IPS DF 6.9 (cell line): ENCODE results near the gene SPRR4.

Source experiments
- DNase-seq: peaks from one replicate; pipeline ENCODE4 v3.0.0-alpha.2; 2013; ENCODE audit warnings: low read depth, low spot score
- H3K27ac ChIP-seq: one replicate; pipeline ENCODE4 v1.5.1; 2013; ENCODE audit warnings: low read length, control low read depth
- H3K27me3 ChIP-seq: 2 replicates; pipeline ENCODE4 v1.6.1; 2013; ENCODE audit warnings: mild to moderate bottlenecking, low read length; ENCODE audit not compliant: control insufficient read depth, insufficient read depth
- H3K36me3 ChIP-seq: 2 replicates; pipeline ENCODE4 v1.6.1; 2013; ENCODE audit warnings: low read length; ENCODE audit not compliant: control insufficient read depth, insufficient read depth
- H3K4me1 ChIP-seq: 2 replicates; pipeline ENCODE4 v1.6.1; 2013; ENCODE audit warnings: low read length; ENCODE audit not compliant: control insufficient read depth, insufficient read depth
- H3K4me3 ChIP-seq: 2 replicates; pipeline ENCODE4 v1.5.1; 2013; ENCODE audit warnings: mild to moderate bottlenecking, low read length
- H3K9me3 ChIP-seq: 2 replicates; pipeline ENCODE4 v1.6.1; 2013; ENCODE audit warnings: low read length, inconsistent platforms; ENCODE audit not compliant: control insufficient read depth, insufficient read depth
- WGBS: extraction: QIAGEN DNeasy Blood & Tissue Kit; methylation state at CpG from one replicate; pipeline ENCODE4 v1.1.7; 2013; ENCODE audit warnings: mixed read lengths, missing lambda C conversion rate; ENCODE audit not compliant: insufficient read length, insufficient coverage; 5-methylcytosine and 5-hydroxymethylcytosine counted together

SPRR4 gene

GRCh38 chr1:152964536-152964935 is 5.9 kb upstream of the SPRR4 start:
- no peaks in the 10 kb centered on the region for H3K4me1 ChIP-seq
- no CpG with 5 or more reads among the region's 1 CpG for WGBS

GRCh38 chr1:152965853-152966252 is 4.6 kb upstream of the SPRR4 start:
- Histone ChIP-seq H3K9me3 (no peaks in the 10 kb centered on the region), H3K36me3 (no peaks in the 10 kb centered on the region), H3K4me3 (no peak overlapping the region), H3K4me1 (no peaks in the 10 kb centered on the region), H3K27ac (no peak overlapping the region), H3K27me3 (no peaks in the 10 kb centered on the region)
- WGBS, result no CpG with 5 or more reads among the region's 4 CpGs
- DNase-seq, result no peak

More at GRCh38 chr1:152964536-152964935, 5.9 kb upstream of the SPRR4 start:
- Histone ChIP-seq H3K4me3 (no peak overlapping the region), H3K27me3 (no peaks in the 10 kb centered on the region), H3K27ac (no peak overlapping the region), H3K36me3 (no peaks in the 10 kb centered on the region), H3K9me3 (no peaks in the 10 kb centered on the region)
- DNase-seq, result no peak

- no peaks in the 10 kb centered on the region for H3K36me3 ChIP-seq
- H3K9me3 ChIP-seq, result no peaks in the 10 kb centered on the region
- DNase-seq, result no peak
- WGBS, result no CpG with 5 or more reads among the region's 7 CpGs
- no peak overlapping the region for H3K27ac ChIP-seq
- no peaks in the 10 kb centered on the region for H3K27me3 ChIP-seq
- no peak overlapping the region for H3K4me3 ChIP-seq
- no peaks in the 10 kb centered on the region for H3K4me1 ChIP-seq
Measured at GRCh38 chr1:152967201-152967600, 3.2 kb upstream of the SPRR4 start.

GRCh38 chr1:152968248-152968647 is 2.2 kb upstream of the SPRR4 start:
- H3K4me3 ChIP-seq, result no peak overlapping the region
- H3K27me3 ChIP-seq, result no peaks in the 10 kb centered on the region
- WGBS, result no CpG with 5 or more reads among the region's 2 CpGs

GRCh38 chr1:152969036-152969435 is 1.4 kb upstream of the SPRR4 start:
- Histone ChIP-seq H3K4me3 (no peak overlapping the region), H3K27me3 (no peaks in the 10 kb centered on the region), H3K9me3 (no peaks in the 10 kb centered on the region), H3K4me1 (no peaks in the 10 kb centered on the region), H3K36me3 (no peaks in the 10 kb centered on the region), H3K27ac (no peak overlapping the region)
- no peak for DNase-seq
- WGBS, result no CpG with 5 or more reads among the region's 2 CpGs

More at GRCh38 chr1:152968248-152968647, 2.2 kb upstream of the SPRR4 start:
- H3K9me3 ChIP-seq, result no peaks in the 10 kb centered on the region
- H3K4me1 ChIP-seq, result no peaks in the 10 kb centered on the region
- H3K27ac ChIP-seq, result no peak overlapping the region
- no peak for DNase-seq
- no peaks in the 10 kb centered on the region for H3K36me3 ChIP-seq

GRCh38 chr1:152972196-152972886 is 1.9 kb downstream of the SPRR4 start:
- Histone ChIP-seq H3K4me1 (no peaks in the 10 kb centered on the region), H3K4me3 (no peak overlapping the region), H3K9me3 (no peaks in the 10 kb centered on the region), H3K27me3 (no peaks in the 10 kb centered on the region), H3K36me3 (no peaks in the 10 kb centered on the region), H3K27ac (no peak overlapping the region)
- no peak for DNase-seq
- no CpG with 5 or more reads among the region's 4 CpGs for WGBS

GRCh38 chr1:152976688-152977087 is 6.2 kb downstream of the SPRR4 start:
- WGBS, result no CpG with 5 or more reads among the region's 1 CpG
- no peak for DNase-seq

GRCh38 chr1:152977614-152978013 is 7.2 kb downstream of the SPRR4 start:
- Histone ChIP-seq H3K36me3 (no peaks in the 10 kb centered on the region), H3K27me3 (no peaks in the 10 kb centered on the region), H3K9me3 (no peaks in the 10 kb centered on the region), H3K27ac (no peak overlapping the region), H3K4me3 (no peak overlapping the region), H3K4me1 (no peaks in the 10 kb centered on the region)
- no peak for DNase-seq

More at GRCh38 chr1:152976688-152977087, 6.2 kb downstream of the SPRR4 start:
- H3K27ac ChIP-seq, result no peak overlapping the region
- H3K36me3 ChIP-seq, result no peaks in the 10 kb centered on the region
- no peaks in the 10 kb centered on the region for H3K27me3 ChIP-seq
- no peaks in the 10 kb centered on the region for H3K9me3 ChIP-seq
- H3K4me1 ChIP-seq, result no peaks in the 10 kb centered on the region
- H3K4me3 ChIP-seq, result no peak overlapping the region

GRCh38 chr1:152980676-152981075 is 10.2 kb downstream of the SPRR4 start:
- Histone ChIP-seq H3K4me3 (no peak overlapping the region), H3K27me3 (no peaks in the 10 kb centered on the region), H3K4me1 (no peaks in the 10 kb centered on the region), H3K9me3 (no peaks in the 10 kb centered on the region), H3K27ac (no peak overlapping the region), H3K36me3 (no peaks in the 10 kb centered on the region)
- no peak for DNase-seq
- WGBS, result no CpG with 5 or more reads among the region's 1 CpG

- no peak for DNase-seq
- WGBS, result no CpG with 5 or more reads among the region's 6 CpGs
Measured at GRCh38 chr1:152981146-152981871, 10.9 kb downstream of the SPRR4 start.

GRCh38 chr1:152982076-152982475 is 11.6 kb downstream of the SPRR4 start:
- Histone ChIP-seq H3K9me3 (no peaks in the 10 kb centered on the region), H3K27me3 (no peaks in the 10 kb centered on the region), H3K4me1 (no peaks in the 10 kb centered on the region), H3K27ac (no peak overlapping the region), H3K4me3 (no peak overlapping the region), H3K36me3 (no peaks in the 10 kb centered on the region)
- WGBS, result no CpG with 5 or more reads among the region's 4 CpGs
- DNase-seq, result no peak

More at GRCh38 chr1:152981146-152981871, 10.9 kb downstream of the SPRR4 start:
- no peaks in the 10 kb centered on the region for H3K4me1 ChIP-seq
- H3K4me3 ChIP-seq, result no peak overlapping the region
- no peaks in the 10 kb centered on the region for H3K36me3 ChIP-seq
- H3K9me3 ChIP-seq, result no peaks in the 10 kb centered on the region
- no peak overlapping the region for H3K27ac ChIP-seq
- H3K27me3 ChIP-seq, result no peaks in the 10 kb centered on the region
